Effector CD4-positive, alpha-beta T cell (primary cell): ENCODE measurements around the gene PTK7.

Experiments
- DNase-seq: peaks from one replicate; pipeline ENCODE4 v3.0.0-alpha.2; 2020

PTK7 gene

GRCh38 chr6:43180985-43181384 lies 104.9 kb downstream of the PTK7 start:
- DNase-seq, result no peak

- no peak for DNase-seq
These were observed 105.5 kb downstream of the PTK7 start for GRCh38 chr6:43181621-43181941.

DNA sequence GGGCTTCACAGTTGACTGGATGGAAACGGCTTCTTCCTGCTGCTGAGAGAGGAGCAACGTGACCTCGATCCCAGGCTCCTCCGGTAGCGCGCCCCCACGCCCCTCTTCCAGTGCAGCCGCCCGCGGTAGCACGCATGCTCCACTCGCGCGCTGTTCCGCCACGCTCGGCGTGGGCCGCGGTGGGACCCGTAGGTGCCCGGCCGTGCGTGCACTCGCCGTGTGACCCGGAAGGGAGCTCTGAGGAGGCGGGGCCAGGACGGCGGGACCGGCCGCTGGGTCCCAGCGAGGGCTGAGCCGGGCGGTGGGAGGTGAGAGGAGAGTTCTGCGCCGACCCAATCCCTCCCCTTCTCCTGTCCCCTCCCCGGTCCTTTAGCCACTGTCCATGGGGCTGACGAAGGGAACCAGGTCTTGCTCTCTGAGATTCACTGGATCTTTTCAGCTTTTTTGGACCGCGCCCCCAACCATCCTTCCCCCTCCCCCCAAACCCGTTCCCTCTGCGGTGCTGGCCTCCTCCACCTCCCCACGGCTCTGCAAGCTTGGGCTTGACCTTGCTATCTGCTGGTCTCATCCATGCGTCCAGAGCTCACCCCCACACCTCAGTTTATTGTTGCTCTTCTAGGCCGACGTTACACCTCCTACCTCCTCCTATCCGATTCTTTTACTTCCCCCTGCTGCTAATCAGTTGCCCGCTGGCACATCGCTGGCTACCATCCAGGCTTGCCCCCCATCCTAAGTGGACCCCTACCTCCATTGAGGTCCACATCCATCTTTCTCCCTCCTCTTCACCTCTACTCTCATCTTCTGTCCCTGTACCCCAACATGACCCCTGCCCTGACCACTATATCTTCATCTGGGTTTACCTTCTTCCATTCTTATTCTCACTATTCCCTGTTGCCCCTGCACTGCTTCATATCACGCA lies 106.1 kb downstream of the PTK7 start, which contains the start of gene CUL9:
CUL9 (plus strand) TSS at position 255 of the 919 bp plus-strand sequence. CDS start 2,115 bp downstream, outside the sequence.
- peak; percentile 73 for DNase-seq

DNA sequence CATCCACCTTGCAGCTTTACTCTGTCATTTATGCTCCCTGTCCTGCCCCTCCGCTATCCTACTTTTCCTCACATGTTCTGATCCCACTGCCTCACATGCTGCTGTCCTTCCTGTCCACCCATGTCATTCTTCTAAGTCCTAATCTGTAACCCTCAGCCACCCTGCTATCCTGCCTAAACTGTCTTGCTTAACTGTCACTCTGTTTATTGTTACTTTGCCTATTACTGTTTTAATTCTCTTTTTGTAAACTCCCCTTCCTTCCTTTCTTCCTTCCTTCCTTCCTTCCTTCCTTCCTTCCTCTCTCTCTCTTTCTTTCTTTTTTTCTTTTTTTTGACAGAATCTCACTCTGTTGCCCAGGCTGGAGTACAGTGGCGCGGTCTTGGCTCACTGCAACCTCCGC lies 107.3 kb downstream of the PTK7 start:
- no peak for DNase-seq

DNA sequence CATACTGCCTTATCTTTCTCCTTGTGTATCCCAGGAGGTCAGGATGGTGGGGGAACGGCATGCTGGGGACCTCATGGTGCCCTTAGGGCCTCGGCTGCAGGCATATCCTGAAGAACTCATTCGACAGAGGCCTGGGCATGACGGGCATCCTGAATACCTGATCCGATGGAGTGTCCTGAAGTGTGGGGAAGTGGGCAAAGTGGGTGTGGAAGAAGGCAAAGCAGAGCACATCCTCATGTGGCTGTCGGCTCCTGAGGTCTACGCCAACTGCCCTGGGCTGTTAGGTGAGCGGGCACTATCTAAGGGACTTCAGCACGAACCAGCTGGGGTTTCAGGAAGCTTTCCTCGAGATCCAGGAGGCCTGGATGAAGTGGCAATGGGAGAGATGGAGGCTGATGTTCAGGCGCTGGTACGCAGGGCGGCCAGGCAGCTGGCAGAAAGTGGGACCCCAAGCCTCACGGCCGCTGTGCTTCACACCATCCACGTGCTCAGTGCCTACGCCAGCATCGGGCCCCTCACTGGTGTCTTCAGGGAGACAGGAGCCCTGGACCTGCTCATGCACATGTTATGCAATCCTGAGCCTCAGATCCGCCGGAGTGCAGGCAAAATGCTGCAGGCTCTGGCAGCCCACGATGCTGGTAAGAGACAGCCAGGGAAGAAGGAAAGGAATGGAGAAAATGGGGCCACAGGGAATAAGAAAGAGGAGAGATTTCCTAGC lies 108.3 kb downstream of the PTK7 start:
- no peak for DNase-seq

DNA sequence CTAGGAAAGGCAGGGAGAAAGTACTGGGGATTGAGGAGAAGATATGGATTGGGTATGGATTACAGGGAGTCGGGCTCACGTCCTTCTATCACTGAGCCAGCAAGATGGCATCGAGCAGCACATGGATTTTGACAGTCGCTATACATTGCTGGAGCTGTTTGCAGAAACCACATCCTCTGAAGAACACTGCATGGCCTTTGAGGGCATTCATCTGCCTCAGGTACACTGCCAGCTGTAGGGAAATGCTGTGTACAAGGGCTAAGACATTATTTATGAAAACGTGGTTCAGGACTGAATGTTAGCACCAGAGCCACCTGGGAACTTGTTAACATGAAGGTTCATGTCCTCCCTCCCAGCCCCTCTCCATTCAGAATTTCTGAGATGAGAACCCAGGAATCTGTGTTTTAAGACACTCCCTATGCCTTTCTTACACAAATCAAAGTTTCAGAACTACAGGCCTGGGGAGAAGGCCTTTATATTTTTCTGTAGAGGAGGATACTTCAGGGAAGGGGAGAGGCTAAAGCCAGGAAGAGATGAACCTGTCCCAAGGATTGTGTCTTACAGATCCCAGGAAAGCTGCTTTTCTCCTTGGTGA lies 109.4 kb downstream of the PTK7 start:
- no peak for DNase-seq

DNA sequence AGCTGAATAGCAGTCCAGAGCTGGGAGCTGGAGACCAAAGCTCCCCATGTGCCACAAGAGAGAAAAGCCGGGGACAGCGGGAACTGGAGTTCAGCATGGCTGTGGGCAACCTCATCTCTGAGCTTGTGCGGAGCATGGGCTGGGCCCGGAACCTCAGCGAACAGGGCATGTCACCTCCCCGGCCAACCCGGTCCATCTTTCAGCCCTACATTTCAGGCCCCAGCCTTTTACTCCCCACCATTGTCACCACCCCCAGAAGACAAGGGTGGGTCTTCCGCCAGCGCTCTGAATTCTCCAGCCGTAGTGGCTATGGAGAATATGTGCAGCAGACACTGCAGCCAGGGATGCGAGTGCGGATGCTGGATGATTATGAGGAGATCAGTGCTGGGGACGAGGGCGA lies 109.9 kb downstream of the PTK7 start:
- no peak for DNase-seq

- no peak for DNase-seq
These were observed 110.6 kb downstream of the PTK7 start for GRCh38 chr6:43186706-43187105.

DNA sequence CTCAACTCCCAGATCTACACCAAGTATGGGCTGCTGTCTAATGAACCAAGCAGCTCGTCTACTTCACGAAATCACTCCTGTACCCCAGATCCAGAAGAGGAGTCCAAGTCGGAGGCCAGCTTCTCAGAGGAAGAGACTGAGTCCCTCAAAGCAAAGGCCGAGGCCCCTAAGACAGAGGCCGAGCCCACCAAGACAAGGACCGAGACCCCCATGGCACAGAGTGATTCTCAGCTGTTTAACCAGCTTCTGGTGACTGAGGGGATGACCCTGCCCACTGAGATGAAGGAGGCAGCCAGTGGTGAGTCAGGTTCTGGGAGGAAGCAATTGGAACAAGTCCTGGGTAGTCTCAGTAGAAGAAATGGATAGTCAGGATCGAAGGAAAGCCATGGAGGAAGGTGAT lies 111.7 kb downstream of the PTK7 start:
- no peak for DNase-seq

- no peak for DNase-seq
These were observed 112.3 kb downstream of the PTK7 start for GRCh38 chr6:43188426-43188825.

- no peak for DNase-seq
These were observed 113.7 kb downstream of the PTK7 start for GRCh38 chr6:43189776-43190304.

- no peak for DNase-seq
These were observed 116.8 kb downstream of the PTK7 start for GRCh38 chr6:43192911-43193310.

DNA sequence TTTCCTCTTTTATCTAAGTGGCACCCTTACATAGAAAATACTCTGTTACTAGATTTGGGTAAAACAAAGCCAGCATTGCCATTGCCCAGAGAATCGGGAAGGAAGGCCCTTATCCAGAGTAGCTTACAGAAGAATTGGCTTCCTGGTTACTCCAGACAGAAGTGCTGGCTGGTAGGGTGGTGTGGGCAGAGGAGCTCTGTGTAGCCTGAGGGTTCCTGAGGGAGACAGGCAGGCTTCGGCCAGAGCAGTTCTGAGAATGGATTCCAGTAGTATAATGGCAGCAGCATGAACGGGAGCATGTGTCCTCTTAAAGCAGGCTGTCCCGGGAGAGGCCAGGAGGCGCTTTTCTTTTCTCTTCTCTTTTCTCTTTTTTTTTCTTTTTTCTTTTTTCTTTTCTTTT lies 117.8 kb downstream of the PTK7 start:
- DNase-seq, result no peak

GRCh38 chr6:43196337-43196736 lies 120.2 kb downstream of the PTK7 start:
- DNase-seq, result no peak

DNA sequence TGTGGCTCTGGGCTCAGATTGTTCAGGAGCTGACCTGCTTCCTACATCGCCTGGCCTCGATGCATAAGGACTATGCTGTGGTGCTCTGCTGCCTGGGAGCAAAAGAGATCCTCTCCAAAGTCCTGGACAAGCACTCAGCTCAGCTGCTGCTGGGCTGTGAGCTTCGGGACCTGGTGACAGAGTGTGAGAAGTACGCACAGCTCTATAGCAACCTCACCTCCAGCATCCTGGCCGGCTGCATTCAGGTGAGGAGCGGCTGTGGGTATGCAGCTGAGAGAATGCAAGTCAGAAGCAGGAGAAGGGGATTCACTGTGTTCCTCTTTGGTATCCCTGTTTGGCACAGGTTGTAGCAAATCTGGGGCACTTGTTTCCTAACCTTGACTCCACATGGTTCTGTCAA lies 123.8 kb downstream of the PTK7 start:
- DNase-seq, result no peak

- DNase-seq, result no peak
These were observed 124.4 kb downstream of the PTK7 start for GRCh38 chr6:43200541-43200940.

- DNase-seq, result no peak
These were observed 126.3 kb downstream of the PTK7 start for GRCh38 chr6:43202451-43202850.

- DNase-seq, result no peak
These were observed 127.1 kb downstream of the PTK7 start for GRCh38 chr6:43203029-43203717.

- no peak for DNase-seq
These were observed 127.6 kb downstream of the PTK7 start for GRCh38 chr6:43203718-43204095.

- DNase-seq, result no peak
These were observed 128.4 kb downstream of the PTK7 start for GRCh38 chr6:43204271-43205105.

DNA sequence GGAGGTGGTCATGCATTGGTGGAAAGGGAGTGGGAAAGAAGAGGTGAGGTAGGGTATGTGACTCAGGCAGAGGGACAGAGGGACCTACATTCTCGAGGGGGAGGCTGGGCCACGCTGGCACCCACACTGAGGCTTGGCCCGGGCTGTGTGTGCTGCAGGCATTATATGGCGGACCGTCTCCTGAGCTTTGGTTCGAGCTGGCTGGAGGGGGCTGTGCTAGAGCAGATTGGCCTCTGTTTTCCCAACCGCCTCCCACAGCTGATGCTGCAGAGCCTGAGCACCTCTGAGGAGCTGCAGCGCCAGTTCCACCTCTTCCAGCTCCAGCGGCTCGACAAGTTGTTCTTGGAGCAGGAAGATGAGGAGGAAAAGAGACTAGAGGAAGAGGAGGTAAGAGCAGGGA lies 129.7 kb downstream of the PTK7 start:
- DNase-seq, result no peak

DNA sequence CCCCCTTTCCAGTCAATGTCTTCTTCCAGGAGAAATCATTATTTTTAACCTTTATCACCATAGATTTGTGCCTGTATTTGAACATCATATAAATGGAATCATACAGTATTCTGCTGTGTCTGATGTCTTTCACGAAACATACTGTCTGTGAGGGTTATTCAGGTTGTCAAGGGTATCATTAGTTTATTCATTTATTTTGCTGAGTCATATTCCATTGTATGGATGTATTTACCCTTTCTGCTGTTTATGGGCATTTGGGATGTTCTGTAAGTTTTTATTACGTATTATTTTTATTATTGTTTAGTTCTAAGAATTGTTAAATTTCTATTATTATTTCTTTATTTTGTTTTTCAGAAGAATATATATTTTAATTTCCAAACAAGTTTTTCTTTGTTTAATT lies 131.2 kb downstream of the PTK7 start:
- no peak for DNase-seq
